Naive B cell (primary cell): Measurements from ENCODE around the gene DDHD1. TPM values are rescaled to one million over a fixed set of nuclear protein-coding genes. Genes with fewer than 3 reads are reported as not detected.
"Not testable (repeated sequence)": the region's sequence is repeated elsewhere in the genome, so short reads cannot be mapped to it uniquely, and the experiment has no call there.

ENCODE experiments used
- ATAC-seq, 2 donors: fragments of 150-1000 bp; cut with Tn5 transposase; 2 replicates each; pipeline ENCODE4 v1.10.0; 2021; ENCODE audit warnings: low read depth in 2 of 2, mild to moderate bottlenecking in 2 of 2, moderate library complexity in 2 of 2
- DNase-seq: peaks from one replicate; pipeline ENCODE4 v3.0.0; 2022
- H3K27ac Mint-ChIP-seq, 6 donors: one replicate each; pipeline ENCODE4 v1.8.0; 2020 to 2022; ENCODE audit warnings: mild to moderate bottlenecking in 6 of 6, mixed read lengths in 6 of 6, moderate library complexity in 5 of 6, inconsistent platforms in 2 of 6
- H3K27me3 Mint-ChIP-seq, 3 donors: one replicate each; pipeline ENCODE4 v1.8.0; 2021 to 2022; ENCODE audit warnings: mixed read lengths in 3 of 3, mild to moderate bottlenecking in 1 of 3
- H3K36me3 Mint-ChIP-seq, 2 donors: one replicate each; pipeline ENCODE4 v1.8.0; 2020 to 2022; ENCODE audit warnings: mixed read lengths in 2 of 2, inconsistent platforms in 1 of 2, mild to moderate bottlenecking in 1 of 2
- H3K4me1 Mint-ChIP-seq, 3 donors: one replicate each; pipeline ENCODE4 v1.8.0; 2020 to 2022; ENCODE audit warnings: mixed read lengths in 3 of 3, inconsistent platforms in 1 of 3, mild to moderate bottlenecking in 1 of 3, moderate library complexity in 1 of 3
- H3K4me3 Mint-ChIP-seq, 8 donors: one replicate each; pipeline ENCODE4 v1.8.0; 2020 to 2022; ENCODE audit warnings: mild to moderate bottlenecking in 8 of 8, mixed read lengths in 8 of 8, moderate library complexity in 8 of 8, inconsistent platforms in 2 of 8
- H3K9me3 Mint-ChIP-seq, 7 donors: one replicate each; pipeline ENCODE4 v1.8.0; 2020 to 2022; ENCODE audit warnings: mixed read lengths in 7 of 7, mild to moderate bottlenecking in 5 of 7, inconsistent platforms in 2 of 7, moderate library complexity in 1 of 7
- polyA plus RNA-seq, 6 donors: library from polyadenylated mRNA; unstranded; fragments of 300-500 nt; fragmentation: Illumina TruSeq; gene quantifications; one replicate each; pipeline ENCODE4 v1.2.3, GENCODE V29; 2021; ENCODE audit warnings: low read depth in 6 of 6

Gene DDHD1
- polyA plus RNA-seq, 6 donors from 2014 or later, result 3.5 to 13.7 (median 10.2) TPM

DNA sequence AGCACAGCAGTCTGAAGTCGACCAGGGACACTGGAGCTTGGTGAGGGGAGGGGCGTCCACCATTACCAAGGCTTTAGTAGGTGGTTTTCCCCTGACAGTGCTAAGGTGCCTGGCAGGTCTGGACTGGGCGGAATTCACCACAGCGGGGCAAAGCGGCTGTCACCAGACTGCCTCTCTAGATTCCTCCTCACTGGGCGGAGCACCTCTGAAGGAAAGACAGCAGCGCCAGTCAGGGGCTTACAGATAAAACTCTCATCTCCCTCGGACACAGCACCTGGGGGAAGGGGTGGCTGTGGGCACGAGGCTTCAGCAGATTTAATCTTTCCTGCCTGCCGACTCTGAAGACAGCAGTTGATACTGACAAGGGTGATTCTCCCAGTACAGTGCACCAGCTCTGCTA is 39.1 kb downstream of the DDHD1 start:
- Mint-ChIP-seq H3K27me3 (no peaks in the 10 kb centered on the region), H3K36me3 (peaks cover 7 to 11% of the 10 kb centered on the region in 2 donors), H3K4me3 (no peak overlapping the region), H3K4me1 (peaks cover 29 to 40% (median 34%) of the 10 kb centered on the region in 3 donors), H3K9me3 (peaks cover 0 to 19% (median 8%) of the 10 kb centered on the region in 7 donors), H3K27ac (peak overlapping the region in 4 of 6 donors; percentile 3 to 71 (median 37))
- ATAC-seq (no peak), DNase-seq (no peak)

DNA sequence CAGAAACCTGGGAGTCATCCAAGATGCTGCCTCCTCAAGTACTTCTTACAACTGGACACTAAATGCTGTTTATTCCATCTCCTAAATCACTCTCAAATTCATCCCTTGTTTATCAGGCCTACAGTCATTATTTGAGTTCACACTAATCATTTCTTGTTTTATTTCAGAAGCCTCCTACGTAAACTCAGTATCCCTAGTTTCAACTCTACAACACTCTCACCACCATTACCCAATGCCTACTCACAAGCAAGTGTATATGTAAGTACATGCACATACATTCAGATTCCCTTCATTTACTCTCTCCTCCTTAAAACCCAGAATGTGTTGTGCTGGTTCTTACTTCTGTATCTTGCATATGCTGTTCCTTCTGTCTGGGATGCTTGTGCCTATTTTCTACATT is 43.0 kb downstream of the DDHD1 start:
- ATAC-seq (no peak), DNase-seq (no peak)
- H3K27me3 Mint-ChIP-seq, result no peaks in the 10 kb centered on the region
- no peak overlapping the region for H3K4me3 Mint-ChIP-seq
- H3K36me3 Mint-ChIP-seq, result no peaks in the 10 kb centered on the region
- H3K4me1 Mint-ChIP-seq, result peaks cover 8 to 11% (median 10%) of the 10 kb centered on the region in 3 donors
- H3K9me3 Mint-ChIP-seq, result peaks cover 0 to 6% (median 1%) of the 10 kb centered on the region in 7 donors
- no peak overlapping the region for H3K27ac Mint-ChIP-seq

DNA sequence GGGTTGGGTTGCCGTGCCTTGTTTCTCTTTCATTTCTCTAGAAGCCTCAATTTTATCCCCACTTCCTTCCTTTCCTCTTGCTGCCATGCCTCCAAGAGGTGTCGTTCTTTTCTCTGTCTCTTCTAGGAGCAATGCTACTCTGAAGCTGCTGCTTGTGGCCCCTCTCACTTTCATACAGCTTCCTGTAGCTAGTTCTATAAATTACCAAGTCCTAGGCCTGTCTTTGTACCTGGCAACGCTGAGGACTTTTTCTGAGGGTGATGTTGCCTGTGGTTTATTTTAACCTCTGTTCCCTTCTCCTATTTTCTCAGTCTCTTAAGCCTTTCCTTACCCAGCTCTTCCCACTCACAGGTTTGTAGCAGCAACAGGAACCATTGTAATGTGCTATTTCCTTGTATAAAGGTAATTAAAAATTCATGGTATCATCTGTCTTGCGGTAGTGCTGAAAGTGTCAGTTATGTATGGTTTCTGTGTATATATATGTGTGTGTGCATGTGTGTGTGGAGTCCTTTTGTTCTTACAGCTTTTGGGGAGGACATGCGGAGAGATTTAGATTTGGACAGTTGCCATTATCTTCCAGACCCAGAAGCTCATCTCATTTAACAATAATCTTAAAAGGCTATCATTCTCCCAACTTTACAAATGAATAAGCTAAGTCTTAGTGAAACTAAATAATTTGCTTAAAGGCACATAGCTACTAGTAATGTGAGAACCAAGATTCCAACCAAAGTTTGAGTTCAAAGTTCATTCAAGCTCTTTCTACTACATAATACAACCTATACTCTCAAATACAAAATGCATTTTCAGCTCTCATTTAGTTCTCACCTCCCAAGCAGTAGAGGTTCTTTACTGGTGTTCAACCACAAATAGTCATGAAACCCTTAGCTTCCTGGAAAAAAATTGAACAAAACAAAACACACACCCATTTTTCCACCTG is 43.8 kb downstream of the DDHD1 start:
- H3K9me3 Mint-ChIP-seq, result peaks cover 0 to 2% (median 0%) of the 10 kb centered on the region in 7 donors
- DNase-seq (peak; percentile 44), ATAC-seq (peak; percentile 29 to 90)
- H3K27ac Mint-ChIP-seq, result no peak overlapping the region
- no peak overlapping the region for H3K4me3 Mint-ChIP-seq
- H3K36me3 Mint-ChIP-seq, result no peaks in the 10 kb centered on the region
- H3K27me3 Mint-ChIP-seq, result no peaks in the 10 kb centered on the region
- peaks cover 4 to 7% (median 6%) of the 10 kb centered on the region in 3 donors for H3K4me1 Mint-ChIP-seq

DNA sequence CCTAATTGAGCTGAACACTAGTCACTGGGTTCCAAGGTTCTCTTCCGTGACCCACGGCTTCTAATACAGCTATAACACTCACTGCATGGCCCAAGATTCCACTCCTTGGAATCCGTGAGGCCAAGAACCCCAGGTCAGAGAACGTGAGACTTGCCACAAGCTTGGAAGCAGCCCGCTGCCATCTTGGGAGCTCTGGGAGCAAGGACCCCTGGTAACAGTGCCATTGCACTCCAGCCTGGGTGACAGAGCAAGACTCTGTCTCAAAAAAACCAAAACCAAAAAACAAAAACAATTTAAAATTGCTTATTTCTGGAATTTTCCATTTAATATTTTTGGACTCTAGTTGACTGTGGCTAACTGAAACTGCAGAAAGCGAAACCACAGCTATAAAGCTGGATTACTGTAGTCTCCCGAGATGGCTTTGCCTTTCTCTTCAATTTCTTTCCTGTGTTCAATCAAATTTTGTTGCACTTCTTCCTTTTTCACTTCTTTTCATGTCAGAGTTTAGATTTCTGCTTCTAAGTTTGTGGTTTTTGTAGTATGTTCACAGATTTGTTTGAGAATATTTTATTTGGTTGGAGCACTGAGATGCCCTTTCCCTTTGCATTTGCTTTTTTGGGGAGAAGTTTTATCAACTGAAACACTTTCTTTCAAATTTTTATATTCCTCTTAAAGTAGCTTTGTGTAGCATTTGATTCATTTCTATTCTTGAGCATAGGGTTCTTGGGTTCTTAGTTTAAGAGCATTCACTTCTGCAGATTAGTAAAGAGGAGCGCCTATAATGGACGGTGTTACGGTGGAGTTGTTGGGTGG is 44.6 kb downstream of the DDHD1 start:
- DNase-seq, result no peak
- Mint-ChIP-seq H3K27ac (peak overlapping the region in 1 of 6 donors; percentile 94), H3K4me3 (no peak overlapping the region), H3K9me3 (peaks cover 0 to 2% (median 0%) of the 10 kb centered on the region in 7 donors), H3K36me3 (no peaks in the 10 kb centered on the region), H3K27me3 (no peaks in the 10 kb centered on the region), H3K4me1 (peaks cover 4 to 12% (median 10%) of the 10 kb centered on the region in 3 donors)
- peak; percentile 38 to 92 for ATAC-seq

DNA sequence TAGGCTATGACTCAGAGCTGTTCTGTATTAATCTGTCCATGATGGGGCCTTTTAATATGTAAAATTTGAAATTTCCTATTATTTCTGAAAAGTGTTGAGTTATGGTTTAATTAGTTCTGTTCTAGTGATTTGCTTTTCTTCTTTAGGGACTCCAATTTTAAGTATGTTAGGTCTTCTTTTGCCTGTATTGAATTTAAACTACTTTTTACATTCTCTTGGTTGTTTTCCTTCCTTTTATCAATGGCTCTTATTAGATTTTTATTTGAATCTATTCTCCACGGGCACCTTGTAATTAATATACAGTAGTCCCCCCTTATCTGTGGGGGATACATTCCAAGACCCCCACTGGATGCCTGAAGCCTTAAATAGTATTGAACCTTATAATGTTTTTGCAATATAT is 46.4 kb downstream of the DDHD1 start:
- Mint-ChIP-seq H3K27ac (no peak overlapping the region), H3K4me3 (no peak overlapping the region), H3K36me3 (peaks cover 8 to 9% of the 10 kb centered on the region in 2 donors), H3K27me3 (no peaks in the 10 kb centered on the region), H3K4me1 (peaks cover 4 to 14% (median 10%) of the 10 kb centered on the region in 3 donors), H3K9me3 (peaks cover 0 to 2% (median 0%) of the 10 kb centered on the region in 7 donors)
- ATAC-seq, result no peak
- DNase-seq, result no peak

DNA sequence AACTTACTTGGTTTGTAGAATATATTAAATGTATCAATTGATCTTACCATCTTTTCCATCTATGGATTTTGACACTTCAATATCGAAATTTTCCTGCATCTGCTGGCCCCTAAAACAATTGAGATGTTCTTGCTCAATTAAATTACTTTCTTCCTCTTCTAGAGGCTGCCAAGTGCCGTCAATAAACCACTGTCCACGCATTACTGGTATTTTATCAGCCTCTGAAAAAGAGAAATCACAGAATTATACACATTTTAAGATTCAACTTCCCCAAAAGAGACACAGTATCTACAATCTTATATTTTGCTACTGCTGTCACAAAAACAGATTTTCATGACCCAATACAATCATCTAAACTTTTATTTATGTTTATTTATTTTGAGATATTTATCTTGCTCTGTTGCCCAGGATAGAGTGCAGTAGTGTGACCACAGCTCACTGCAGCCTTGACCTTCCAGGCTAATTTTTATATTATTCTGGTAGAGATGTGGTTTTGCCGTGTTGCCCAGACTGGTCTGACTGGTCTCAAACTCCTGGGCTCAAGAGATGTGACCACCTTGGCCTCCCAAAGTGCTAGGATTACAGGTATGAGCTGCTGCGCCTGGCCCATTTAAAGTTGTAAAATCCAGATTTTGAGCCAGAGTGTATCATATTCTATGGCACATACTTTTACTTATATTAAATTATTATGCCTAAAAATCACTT is 49.3 kb downstream of the DDHD1 start:
- Mint-ChIP-seq H3K9me3 (peaks cover 0 to 2% (median 0%) of the 10 kb centered on the region in 7 donors), H3K27ac (peak overlapping the region in 1 of 6 donors; percentile 52), H3K4me3 (no peak overlapping the region), H3K36me3 (peaks cover 8 to 9% of the 10 kb centered on the region in 2 donors), H3K4me1 (peaks cover 4 to 14% (median 8%) of the 10 kb centered on the region in 3 donors), H3K27me3 (no peaks in the 10 kb centered on the region)
- ATAC-seq (no peak), DNase-seq (no peak)

DNA sequence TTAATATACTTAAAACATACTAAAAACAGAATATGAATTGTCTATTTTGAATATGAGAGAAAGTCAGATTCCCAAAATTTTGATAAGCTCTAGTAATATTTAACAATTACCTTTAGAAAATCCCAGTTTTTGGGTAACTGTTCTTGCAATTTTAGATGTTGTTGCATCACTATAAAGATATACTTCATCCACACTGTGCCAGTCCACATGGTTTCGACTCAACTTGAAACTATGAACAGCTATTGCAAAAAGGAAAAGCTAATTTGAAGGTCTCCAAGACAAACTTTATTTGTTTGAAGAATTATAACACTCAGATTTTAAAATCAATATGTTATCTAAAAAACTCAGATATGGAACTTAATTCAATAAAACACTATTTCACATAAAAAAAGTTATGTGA is 59.9 kb downstream of the DDHD1 start:
- Mint-ChIP-seq H3K36me3 (peaks cover 8 to 28% of the 10 kb centered on the region in 2 donors), H3K9me3 (peaks cover 0 to 13% (median 7%) of the 10 kb centered on the region in 7 donors), H3K4me3 (no peak overlapping the region), H3K4me1 (peaks cover 0 to 14% (median 11%) of the 10 kb centered on the region in 3 donors), H3K27me3 (no peaks in the 10 kb centered on the region), H3K27ac (no peak overlapping the region)
- no peak for ATAC-seq
- no peak for DNase-seq

DNA sequence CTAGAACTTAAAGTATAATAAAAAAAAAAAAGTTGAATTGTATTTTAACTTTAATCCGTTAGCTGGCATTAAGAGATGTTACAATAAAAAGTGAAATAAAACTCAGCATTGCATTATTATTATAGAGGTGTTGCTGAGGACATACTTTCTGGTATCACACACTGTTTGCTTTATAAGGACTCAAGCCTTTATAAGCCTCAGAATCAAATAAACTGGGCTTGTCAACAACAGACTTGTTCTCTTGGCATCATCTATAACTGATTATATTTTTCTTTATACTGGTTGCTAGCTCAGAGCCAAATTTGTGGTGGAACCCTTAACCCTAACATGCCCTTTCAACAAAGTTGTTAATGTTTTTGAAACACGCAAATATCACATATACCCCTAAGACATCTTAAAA is 62.3 kb downstream of the DDHD1 start:
- Mint-ChIP-seq H3K9me3 (peaks cover 0 to 13% (median 7%) of the 10 kb centered on the region in 7 donors), H3K4me1 (peaks cover 1 to 31% (median 14%) of the 10 kb centered on the region in 3 donors), H3K27me3 (no peaks in the 10 kb centered on the region), H3K36me3 (peaks cover 12 to 28% of the 10 kb centered on the region in 2 donors), H3K4me3 (no peak overlapping the region), H3K27ac (no peak overlapping the region)
- DNase-seq (no peak), ATAC-seq (no peak)

DNA sequence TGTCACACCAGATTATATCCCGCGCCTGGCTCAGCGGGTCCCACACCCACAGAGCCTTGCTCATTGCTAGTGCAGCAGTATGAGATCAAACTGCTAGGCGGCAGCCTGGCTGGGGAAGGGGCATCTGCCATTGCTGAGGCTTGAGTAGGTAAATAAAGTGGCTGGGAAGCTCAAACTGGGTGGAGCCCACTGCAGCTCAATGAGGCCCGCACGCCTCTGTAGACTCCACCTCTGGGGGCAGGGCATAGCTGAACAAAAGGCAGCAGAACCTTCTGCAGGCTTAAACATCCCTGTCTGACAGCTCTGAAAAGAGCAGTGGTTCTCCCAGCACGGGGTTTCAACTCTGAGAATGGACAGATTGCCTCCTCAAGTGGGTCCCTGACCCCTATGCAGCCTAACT is 68.2 kb downstream of the DDHD1 start:
- not testable (repeated sequence) for H3K4me3 Mint-ChIP-seq, H3K9me3 Mint-ChIP-seq, H3K27me3 Mint-ChIP-seq, DNase-seq, ATAC-seq, H3K27ac Mint-ChIP-seq
- peaks cover 11 to 28% (median 14%) of the 10 kb centered on the region in 3 donors for H3K4me1 Mint-ChIP-seq
- peaks cover 18 to 34% of the 10 kb centered on the region in 2 donors for H3K36me3 Mint-ChIP-seq

DNA sequence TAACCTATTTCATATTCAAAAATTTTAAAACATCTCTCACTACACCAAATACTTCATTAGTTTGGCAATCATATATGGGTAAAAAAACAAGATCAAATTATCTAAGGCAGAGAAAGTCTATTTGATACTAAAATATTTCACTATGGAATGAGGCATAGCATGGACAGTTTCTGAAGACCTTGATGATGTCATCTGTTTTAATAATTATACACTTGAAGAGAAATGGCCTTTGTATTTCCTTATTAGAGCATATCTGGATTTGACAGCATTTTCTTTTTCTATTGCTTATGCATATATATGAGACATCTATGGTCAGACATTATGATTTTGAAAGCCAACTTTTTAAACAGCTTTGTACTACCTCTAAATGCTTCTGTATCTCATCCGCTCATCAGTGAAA is 88.6 kb downstream of the DDHD1 start:
- DNase-seq (no peak), ATAC-seq (no peak)
- Mint-ChIP-seq H3K36me3 (peaks cover 16 to 17% of the 10 kb centered on the region in 2 donors), H3K4me1 (no peaks in the 10 kb centered on the region), H3K4me3 (no peak overlapping the region), H3K9me3 (no peaks in the 10 kb centered on the region), H3K27ac (no peak overlapping the region), H3K27me3 (no peaks in the 10 kb centered on the region)

DNA sequence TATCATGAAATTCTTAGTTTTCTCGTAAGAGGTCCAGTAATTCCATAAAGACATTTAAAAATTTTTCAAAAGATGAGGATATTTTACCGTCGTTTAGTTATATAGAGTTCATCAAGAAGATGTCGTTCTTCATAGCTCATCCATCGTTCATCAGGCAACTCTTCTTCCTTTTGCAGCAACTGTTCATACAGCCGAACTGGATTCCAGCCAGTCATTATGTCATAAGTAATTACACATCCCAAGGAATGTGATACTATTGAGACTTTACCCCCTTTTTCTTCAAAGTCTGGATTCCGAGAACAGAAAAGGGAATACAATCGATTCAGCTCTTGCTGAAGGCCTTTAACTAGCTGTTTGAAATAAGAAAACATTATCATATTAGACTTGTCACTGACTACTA is 90.3 kb downstream of the DDHD1 start:
- no peak for ATAC-seq

DNA sequence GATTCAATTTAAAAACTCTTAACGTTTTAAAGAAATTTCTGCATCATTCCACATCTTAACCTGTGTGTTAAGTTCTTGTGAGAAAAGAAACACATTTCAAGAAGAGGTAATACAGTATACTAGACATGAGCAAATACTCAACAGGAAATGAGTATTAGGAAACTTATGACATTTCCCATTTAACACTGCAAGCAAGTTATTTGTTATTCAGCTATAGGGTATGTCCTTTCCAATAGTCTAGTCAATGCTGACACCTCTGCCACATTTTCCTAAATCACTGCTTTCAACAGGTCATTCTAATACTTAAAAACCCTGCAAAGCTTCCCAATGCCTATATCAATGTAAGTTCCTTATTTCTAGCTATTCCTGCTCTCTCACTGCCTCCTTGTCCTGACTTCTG is 93.1 kb downstream of the DDHD1 start:
- Mint-ChIP-seq H3K4me3 (no peak overlapping the region), H3K9me3 (no peaks in the 10 kb centered on the region), H3K27ac (no peak overlapping the region), H3K36me3 (peaks cover 10 to 12% of the 10 kb centered on the region in 2 donors), H3K27me3 (no peaks in the 10 kb centered on the region), H3K4me1 (no peaks in the 10 kb centered on the region)
- DNase-seq (no peak), ATAC-seq (no peak)

More for the DNA sequence above, 90.3 kb downstream of the DDHD1 start:
- Mint-ChIP-seq H3K36me3 (peaks cover 10 to 12% of the 10 kb centered on the region in 2 donors), H3K9me3 (no peaks in the 10 kb centered on the region), H3K4me1 (no peaks in the 10 kb centered on the region), H3K27me3 (no peaks in the 10 kb centered on the region), H3K27ac (no peak overlapping the region), H3K4me3 (no peak overlapping the region)
- no peak for DNase-seq

DNA sequence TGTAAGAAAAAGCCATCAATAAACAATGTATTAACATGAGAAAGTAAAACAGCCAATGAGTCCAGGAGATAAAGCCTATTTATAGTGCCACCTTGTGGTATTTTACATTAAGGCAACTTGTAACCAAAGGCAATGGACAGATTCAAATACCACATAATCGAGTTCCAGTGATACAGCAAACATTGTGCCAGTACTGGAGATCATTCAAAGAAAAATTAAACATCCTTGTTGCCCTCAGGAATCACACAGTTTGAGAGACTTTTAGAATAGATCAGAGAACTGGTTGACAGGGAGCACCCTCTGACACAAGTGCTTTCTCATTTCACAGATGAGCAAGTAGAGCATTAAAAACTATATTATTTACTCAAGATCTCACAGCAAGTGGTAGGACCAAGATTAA is 98.1 kb downstream of the DDHD1 start:
- no peaks in the 10 kb centered on the region for H3K27me3 Mint-ChIP-seq
- H3K4me1 Mint-ChIP-seq, result no peaks in the 10 kb centered on the region
- H3K4me3 Mint-ChIP-seq, result no peak overlapping the region
- H3K9me3 Mint-ChIP-seq, result no peaks in the 10 kb centered on the region
- peak; percentile 17 for DNase-seq
- H3K27ac Mint-ChIP-seq, result peak overlapping the region in 1 of 6 donors; percentile 9
- peaks cover 13 to 16% of the 10 kb centered on the region in 2 donors for H3K36me3 Mint-ChIP-seq
- ATAC-seq, result peak; percentile 32 to 45
